Endometrium (tissue), 2 donors: ENCODE measurements around the gene FAM181A.

Experiments used
- FAIRE-seq: peaks from 2 replicates; lab custom pipeline; 2012; peaks lifted over from hg19 to GRCh38; lab: Jason Lieb, UNC
- donor health status: control.
- donor health status: control.

FAM181A gene

DNA sequence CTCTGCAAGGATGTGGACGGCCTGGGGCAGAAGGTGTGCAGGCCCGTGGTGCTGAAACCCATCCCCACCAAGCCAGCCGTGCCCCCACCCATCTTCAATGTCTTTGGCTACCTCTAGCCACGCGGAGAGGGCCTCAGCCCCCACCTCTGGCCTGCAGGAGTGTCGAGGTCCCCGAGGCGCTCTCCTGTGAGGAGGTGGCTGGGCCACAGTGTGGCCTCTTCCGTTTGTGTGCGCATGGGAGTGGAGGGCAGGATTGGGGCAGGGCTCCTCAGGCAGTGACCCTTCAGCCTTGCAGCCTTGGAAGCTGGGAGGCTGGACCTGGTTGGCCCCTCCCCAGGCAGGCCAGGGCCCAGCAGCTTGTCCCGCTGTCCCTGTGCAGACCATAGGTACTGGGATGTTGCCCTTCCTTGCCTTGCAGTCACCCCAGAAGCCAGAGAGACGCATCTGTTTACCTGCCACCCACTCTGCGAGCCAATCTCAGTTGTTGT is 1.9 kb downstream of the FAM181A start:
- no peak for FAIRE-seq

DNA sequence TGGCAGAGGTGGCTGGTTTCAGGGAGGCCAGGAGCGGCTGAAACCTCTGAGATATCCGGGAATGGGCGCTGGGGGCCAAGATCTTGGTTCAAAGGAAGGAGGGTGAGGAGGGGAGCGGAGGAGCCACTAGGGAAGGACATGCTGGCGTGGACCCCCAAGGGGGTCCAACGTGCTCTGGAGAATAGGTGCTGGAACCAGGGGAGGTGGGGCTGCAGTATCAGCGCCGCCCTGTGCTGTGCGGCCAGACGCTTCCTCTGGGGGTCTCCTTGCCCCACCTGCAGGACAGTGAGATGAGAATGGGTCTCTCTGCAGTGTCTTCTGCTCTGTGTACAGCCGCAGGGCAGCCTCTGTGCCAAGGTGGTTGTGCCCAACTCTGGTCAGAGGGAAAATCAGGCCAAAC is 2.5 kb downstream of the FAM181A start:
- FAIRE-seq, result no peak

DNA sequence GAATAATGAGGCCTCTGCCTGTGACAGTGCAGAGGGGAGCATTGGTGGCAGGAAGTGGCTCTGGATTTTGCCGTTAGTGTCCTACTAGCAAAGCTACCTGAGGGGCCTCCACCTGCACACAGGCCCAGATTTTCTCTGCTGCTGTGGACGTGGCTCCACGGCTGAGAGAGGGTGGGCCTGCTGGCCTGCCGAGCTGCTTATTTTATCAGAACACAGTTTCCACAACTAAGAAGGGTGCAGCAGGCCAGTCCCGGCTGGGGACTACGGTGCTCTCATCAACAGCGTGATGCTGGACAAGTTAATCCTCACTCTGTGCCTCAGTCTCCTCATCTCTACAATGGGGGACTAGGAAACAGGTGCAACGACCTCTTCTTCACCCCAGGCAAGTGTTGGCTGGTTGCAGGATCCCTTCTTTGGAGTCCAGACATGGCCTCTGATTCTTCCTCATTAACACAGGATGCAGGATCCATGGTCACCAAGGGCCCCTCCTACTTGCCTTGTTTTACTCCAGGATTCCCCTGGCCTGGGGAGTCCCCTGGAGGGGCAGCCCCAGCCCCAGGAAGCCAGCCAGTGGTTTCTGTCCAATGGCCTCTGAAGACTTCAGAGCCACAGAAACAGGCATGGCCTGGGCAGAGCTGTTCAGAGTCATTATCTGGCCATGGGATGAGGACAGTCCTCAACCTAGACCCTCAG is 3.3 kb downstream of the FAM181A start:
- FAIRE-seq, result no peak

DNA sequence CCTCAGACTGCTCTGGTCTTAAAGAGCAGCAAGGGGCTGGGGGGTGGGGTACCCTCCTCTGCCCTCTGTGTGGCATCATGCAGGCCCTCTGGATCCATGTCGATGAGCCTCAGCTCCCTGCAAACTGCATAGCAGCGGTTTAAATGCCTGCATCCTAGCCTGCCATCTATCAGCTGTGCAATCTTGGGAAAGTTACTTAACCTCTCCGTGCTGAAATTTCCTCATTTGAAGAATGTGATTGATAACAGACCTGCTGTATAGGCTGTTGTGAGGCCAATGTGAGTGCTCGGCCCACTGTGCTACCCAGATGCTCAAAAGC is 3.8 kb downstream of the FAM181A start:
- FAIRE-seq, result no peak

DNA sequence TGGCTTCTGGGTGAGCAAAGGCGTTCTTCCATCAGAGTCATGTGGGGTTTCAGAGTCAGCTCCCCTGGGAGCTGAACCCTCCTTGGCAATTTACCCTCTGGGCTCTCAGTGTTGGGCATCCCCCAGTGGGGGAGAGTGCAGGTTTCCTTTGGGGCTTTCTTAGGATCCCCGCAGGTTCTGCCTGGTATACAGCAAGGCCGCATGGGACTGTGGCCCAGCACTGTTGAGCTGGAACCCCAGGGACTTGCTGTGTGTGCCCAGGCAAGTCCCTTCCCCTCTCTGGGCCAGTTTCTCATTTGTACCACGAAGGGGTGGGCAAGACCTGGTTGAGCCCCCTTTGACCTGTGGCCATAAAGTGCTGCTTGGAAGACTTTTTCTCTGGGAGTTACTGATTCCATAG is 5.5 kb downstream of the FAM181A start:
- no peak for FAIRE-seq

DNA sequence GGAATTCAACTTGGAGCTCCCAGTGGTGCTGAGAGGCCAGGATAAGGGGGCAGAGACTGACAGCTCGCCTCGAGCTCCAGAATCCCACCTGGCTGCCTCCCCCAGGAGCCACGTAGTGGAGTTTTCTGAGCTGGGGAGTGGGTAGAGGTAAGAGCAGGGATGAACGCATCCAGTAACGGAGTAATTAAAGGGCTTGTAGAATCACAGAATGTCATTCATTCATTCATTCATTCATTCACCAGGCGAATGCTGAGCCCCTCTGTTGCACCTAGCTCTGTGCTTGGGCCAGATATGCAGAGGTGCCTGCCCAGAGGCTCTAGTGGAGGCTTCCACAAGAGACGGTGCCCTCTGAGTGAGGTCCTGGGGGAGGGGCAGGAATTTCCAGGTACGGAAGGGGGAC is 8.1 kb downstream of the FAM181A start:
- FAIRE-seq, result no peak

DNA sequence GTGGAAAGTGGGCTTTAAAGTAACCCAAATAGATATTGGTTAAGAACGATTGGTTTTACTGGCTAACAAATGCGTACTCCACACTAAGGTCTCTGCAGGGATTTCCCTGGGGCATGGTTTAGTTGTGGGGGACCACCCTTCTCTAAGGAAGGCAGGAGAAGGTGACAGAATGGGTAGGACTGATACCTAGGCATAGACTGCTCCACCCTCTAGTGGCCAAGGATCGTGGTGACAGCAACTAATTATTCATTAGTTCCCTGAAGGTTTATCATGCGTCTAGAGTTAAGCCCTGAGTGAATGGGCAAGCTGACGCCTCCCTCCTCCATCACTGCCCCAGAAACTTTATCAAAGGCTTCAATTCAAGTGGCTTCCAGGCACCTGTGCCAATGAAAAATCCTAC is 9.1 kb downstream of the FAM181A start:
- FAIRE-seq, result no peak

DNA sequence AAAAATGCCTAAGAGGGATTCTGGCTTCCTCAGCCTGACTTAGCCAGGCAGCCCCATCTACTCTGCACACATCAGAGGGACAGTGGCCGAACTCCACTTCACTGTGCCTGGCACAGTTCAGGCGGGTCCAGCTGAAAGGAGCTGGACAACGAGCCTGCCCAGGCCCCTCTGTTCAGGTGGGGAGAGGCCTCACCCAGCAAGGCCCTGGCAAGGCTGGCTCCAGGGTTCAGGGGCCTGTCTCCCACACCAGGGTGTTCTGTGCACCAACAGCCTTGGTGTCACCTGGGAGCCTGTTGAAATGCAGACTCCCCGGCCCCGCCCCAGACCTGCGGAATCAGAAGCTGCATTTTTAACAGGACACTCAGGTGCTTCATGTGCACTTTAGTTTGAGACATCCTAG is 9.8 kb downstream of the FAM181A start:
- FAIRE-seq, result no peak

DNA sequence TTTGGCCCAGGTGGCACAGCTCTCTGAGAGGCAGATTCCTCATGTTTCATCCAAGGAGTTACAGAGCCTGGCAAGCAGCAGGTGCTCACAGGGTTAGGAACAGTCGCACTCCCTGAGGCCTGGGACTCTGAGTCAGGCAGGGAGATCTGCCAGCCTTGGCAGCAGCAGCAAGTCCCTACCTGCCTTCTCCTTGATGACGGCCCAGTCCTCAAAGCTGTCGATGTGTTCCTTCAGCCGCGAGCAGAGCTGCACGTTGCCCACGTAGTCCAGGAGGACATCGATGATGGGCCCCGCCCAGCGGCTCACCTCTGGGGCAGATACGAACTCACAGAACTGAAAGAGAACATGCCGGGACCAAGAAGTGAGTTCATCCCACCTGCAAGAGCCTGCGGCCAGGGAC is 10.4 kb downstream of the FAM181A start:
- no peak for FAIRE-seq

DNA sequence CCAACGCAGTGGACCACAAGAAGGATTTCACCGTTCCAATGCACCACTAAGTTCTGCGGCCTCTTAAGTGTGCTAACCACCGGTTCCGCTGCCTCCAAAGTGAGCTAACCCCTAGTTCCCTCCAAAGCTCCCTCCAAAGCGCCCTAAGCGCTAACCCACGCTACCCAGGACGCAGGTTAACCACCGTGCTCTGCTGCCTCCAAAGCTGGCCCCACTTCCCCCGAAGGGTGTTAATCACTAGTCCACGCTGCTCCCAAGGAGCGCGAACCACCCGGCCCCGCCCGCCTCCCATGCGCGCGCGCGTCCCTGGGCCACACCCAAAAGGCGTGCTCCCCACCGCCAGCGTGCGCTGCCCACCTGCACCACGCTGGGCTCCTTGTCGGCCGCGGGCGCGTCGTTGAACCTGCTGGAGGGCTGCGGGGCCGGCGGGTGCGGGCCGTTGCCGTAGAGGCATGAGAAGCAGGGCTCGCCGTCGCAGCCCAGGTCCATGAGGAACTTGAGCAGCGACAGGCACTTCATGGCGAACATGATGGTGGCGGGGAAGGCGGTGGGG is 11.7 kb downstream of the FAM181A start:
- no peak for FAIRE-seq

DNA sequence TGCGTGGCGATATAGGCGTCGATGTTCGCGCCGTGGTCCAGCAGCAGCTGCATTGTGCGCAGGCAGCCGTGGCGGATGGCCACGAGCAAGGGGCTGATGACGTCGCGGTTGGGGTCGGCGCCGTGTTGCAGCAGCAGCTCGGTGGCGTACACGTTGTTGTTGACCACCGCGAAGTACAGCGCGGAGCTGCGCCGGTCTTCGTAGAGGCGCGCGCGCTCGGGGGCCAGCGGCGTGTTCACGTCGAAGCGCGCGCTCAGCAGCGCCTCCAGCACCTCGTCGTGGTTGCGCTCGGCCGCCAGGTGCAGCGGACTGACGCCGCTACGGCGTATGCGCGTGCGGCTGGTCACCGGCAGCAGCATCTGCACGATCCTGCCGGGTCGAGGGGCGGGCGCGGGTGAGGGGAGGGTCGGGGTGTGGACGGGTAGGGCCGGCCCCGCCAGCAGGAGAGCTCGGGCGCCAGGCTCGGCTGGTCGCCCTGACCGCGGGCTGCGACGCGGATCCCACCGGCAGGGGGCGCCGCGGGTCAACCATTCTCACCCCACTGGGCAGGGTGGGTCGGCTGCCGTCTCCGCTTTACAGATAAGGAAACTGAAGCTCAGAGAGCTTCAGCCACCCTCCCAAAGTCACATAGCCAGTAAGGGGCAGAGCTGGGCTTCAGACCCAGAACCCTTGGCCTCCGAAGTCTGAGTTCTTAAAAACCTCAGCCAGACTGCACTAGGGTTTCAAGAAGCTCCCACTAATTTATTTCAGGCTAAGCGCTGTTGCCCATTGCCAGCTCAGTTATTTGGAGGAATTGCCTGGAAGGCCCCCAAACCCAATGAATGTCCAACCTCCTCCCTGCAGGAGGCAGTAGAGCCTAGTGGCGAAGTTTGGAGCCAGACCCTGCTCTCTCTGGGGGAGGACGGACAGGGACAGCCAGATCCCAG is 12.4 kb downstream of the FAM181A start:
- FAIRE-seq, result no peak

DNA sequence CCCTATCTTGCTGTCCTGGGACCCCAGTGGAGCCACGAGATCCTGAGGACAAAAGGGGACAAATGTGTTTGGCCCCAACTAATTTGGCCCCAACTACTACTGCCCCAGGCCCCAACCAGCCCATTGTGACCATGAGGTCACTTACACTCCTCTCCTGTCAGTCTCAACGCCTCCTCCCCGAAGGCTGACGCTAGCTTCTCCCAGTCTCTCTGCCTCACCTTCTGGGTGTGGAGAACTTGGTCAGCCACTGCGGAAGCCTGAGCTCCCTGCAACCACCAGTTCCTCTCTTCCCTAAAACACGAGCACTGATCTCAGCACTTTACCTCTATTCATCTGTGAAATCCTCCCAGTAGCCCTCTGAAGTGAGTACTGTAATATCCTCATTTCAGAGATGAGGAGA is 13.3 kb downstream of the FAM181A start:
- no peak for FAIRE-seq

DNA sequence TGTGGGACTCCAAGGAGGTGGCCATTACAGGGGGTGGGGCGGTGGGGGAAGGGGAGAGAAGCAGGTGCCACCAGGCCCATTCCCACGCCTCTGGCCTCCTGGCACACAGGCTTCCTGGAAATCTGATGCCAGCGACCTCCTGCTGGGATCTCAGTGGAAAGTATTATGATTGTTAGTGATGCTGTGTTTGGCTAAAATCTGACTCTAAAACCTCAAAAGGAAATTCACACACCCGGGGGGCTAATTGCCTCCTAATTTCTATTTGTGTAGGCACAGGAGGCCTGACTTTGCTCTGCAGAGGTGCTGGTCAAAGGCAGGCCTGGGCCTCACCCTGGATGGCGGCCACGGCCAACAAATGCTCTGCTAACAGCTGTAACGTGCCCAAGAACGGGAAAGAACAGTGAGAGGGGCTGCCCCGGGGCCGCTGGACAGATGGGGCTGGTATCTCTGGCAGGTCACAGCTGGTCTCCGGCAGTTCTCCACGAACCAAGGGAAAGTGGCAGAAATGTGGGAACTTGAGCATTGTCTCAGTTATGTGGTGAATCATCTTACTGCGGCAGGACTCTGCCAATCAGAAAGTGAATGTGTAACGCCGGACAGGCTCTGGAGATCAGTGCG is 14.3 kb downstream of the FAM181A start:
- no peak for FAIRE-seq

DNA sequence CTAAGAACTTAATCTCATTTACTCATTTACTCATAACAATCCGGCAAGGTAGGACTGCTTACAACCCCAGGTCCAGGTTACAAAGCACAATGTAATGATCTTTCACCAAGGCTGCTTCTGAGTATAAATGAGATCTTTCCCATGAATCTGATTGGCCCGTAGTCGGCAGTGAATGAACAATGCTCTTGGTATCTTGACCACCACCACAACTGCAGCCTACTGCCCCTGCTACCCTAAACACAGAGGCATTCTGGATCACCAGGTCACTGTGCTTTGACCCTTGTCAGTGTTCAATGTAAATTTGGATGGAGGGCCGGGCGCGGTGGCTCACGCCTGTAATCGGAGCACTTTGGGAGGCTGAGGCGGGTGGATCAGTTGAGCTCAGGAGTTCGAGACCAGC is 15.9 kb downstream of the FAM181A start:
- no peak for FAIRE-seq

DNA sequence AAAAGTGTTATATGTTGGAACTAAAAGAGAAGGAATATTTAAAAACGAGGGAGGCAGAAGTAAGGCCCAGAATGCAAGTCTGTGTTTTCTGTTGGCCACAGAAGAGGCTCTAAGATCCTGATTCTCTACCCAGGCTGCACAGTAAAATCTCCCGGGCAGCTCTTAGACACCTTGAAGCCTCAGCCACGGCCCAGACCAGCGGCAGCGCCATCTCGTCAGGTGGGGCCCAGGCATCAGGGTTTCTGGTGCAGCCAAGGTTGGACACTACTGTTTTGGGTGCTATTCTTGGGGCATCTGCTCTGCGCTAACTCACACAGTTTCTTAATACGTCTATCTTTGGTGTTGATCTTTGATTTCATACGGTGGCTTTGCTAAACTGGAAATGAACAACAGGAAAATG is 16.8 kb downstream of the FAM181A start:
- no peak for FAIRE-seq

DNA sequence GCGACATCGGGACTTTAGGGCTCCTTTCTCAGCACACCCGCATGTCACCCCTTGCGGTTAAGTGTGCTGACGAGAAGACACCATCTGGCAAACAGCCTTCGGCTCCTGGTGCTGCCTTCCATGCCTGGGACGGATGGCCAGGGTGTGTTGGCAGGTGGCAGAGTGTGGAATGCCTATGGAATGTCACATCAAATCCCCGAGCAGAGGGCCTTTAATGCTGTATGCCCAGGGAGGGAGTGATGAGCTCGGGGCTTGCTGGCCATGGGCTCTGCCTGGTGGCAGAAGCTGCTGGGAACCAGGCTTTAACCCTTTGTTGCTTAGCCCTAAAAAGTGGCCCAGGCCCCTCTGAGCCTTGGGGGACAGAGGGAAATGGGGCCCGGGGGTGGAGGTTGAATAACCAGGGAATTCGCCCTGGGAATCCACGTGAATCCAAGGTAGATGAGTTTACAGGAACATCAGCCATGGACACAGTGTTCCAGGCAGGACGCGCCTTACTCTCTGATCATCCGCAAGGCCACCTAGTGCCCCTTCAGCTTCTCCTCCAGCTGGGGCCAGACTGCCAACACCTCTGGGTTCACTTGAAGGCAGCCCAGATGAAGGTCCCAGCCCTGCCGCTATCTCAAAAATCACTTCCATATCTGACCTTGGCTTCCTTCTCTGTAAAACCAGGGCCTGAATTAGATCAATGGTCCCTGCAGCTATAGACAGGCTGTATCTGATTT is 17.4 kb downstream of the FAM181A start:
- no peak for FAIRE-seq

DNA sequence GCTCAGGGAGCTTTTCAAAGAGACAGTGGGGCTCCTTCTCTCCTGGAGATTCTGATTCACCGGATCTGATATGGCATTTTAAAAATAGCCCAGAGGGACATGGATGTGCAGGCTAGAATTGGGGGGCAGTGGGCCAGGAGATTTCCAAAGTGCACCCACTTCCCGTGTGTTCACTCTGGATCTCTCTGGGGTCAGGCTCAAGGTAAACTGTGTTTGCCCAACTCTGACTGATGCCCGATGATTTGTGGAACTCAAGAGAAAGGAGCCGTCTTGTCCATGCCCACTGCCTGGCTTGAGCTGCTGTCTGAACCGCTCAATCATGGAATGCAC is 17.9 kb downstream of the FAM181A start:
- no peak for FAIRE-seq

DNA sequence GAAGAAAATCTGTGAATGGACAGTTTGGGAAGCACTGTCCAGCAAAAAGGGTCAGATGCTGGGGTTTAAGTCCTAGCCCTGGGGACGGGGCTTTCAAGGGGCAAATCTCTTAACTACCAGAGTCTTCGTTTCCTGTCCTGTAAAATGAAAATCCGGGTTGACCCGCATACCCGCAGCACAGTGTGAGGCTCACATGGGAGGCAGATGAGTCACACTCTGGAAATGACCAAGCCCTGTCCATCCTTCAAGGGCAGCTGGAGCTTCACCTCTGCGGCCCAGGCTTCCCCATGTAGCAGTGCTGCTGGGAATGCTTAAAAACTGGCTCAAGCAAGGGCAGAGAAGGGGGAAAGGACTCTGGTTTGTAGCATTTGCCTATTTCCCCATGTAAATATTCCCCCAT is 19.0 kb downstream of the FAM181A start:
- FAIRE-seq, result no peak

DNA sequence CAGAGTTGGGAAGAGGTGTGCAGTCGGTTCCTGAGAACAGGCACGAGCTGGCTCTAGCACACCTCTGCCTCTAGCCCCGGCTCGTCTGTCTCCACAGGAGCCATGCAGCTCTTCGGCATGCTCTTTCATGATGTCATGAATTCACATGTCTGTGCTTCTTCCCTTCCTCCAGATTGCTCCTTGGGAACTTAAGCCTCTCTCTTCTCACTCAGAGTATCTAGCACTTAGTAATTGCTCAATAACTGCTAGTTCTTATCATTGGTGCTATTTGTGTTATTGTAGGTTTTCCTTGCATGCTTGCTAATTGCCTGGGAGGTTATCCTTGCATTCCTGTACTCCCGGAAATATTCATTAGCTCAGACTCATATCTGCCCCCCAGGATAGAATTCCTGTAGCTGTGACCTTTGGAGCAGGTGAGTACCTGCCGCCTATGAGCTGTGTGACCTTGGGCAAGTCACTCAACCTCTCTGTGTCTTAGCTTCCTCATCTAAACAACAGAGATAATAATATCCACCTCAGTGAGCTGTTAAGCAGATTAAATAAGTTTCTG is 19.5 kb downstream of the FAM181A start:
- FAIRE-seq, result no peak

DNA sequence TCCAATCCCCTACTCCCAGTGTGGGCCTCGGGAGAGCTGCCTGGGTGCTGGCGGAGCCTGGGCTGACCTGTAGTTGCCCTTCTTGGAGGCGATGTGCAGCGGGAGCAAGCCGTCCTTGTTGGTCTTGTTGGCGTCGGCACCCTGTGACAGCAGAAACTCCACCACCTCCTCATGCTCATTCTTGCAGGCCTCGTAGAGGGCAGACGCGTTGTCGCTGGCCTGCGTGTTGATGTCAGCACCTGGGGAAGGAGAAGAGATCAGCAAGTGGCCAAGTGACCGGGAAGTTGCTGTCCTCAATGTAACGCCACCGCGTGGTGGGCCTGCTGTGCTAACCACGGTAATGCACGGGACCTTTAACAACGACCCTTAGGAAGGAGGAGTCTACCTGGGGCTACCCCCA is 20.1 kb downstream of the FAM181A start:
- no peak for FAIRE-seq

DNA sequence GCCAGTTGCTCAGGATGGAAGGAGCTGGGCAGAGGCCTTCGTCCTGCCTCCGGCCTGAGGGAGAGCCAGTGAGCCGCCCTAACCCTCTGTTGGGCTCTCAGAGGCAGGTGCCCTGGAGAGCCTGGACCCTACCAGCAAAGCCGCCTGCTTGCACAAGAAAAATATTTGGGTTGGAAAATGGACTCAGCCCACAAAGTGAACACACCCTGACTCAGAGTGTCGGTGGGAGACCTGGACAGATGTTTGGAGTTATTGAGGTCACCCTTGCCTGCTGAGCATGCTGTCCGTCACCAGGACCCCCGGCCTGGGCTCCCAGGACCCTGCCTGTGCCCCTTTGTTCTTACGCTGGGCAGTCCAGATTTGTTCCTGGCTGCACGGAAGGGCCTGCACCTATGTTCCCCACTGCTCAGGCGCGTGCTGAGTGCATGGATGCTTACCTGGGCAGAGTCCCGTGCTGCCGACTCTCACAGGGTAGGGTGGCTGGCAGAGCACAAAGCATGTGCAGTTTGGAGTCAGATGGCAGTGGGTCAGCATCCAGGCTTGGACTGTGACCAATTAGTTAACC is 22.4 kb downstream of the FAM181A start:
- no peak for FAIRE-seq
